ENCODE results near the gene KNDC1. TPM values are rescaled to one million over a fixed set of nuclear protein-coding genes. Genes with fewer than 3 reads are reported as not detected.

The KNDC1 gene
- total RNA-seq, 4 donors from 2014 or later, result 3.7 to 5.9 (median 4.8) TPM

- WGBS, 2 donors, result 0% methylated on average over 20 to 27 of the region's 32 CpGs
- no peak for DNase-seq (ENCODE audit: low spot score in 2 of 2)
- no peaks in the 10 kb centered on the region for H3K36me3 ChIP-seq
- peak overlapping the region in 1 of 4 donors; percentile 68 for H3K27ac ChIP-seq
- TF ChIP-seq EP300 (IDR thresholded peaks at IDR 0.05) (no peak), CTCF (IDR thresholded peaks at IDR 0.05) (no peak), POLR2A (IDR thresholded peaks at IDR 0.05) (no peak)
- H3K4me1 ChIP-seq, result peaks cover 0 to 35% (median 16%) of the 10 kb centered on the region in 4 donors
- H3K27me3 ChIP-seq, result peaks cover 0 to 100% of the 10 kb centered on the region in 2 donors
- peaks cover 0 to 5% (median 0%) of the 10 kb centered on the region in 4 donors for H3K9me3 ChIP-seq
- H3K4me3 ChIP-seq, result peak overlapping the region in 2 of 4 donors; percentile 26 to 46
These were observed 77.2 kb downstream of the KNDC1 start for GRCh38 chr10:133237241-133237587.

- no peak for TF ChIP-seq EP300 (IDR thresholded peaks at IDR 0.05)
- no peak for TF ChIP-seq CTCF (IDR thresholded peaks at IDR 0.05)
- no peak for TF ChIP-seq POLR2A (IDR thresholded peaks at IDR 0.05)
- H3K36me3 ChIP-seq, result no peaks in the 10 kb centered on the region
- H3K27ac ChIP-seq, result peak within 1 kb of the TSS in 1 of 4 donors; percentile 68
- peak within 1 kb of the TSS in 3 of 4 donors; percentile 7 to 46 (median 26) for H3K4me3 ChIP-seq
- DNase-seq (ENCODE audit: low spot score in 2 of 2), result no peak
- no peaks in the 10 kb centered on the region for H3K9me3 ChIP-seq
- 10% methylated on average over 22 to 54 of the region's 60 CpGs for WGBS, 2 donors
- H3K4me1 ChIP-seq, result peaks cover 0 to 35% (median 16%) of the 10 kb centered on the region in 4 donors
- peaks cover 0 to 100% of the 10 kb centered on the region in 2 donors for H3K27me3 ChIP-seq
These were observed 77.8 kb downstream of the KNDC1 start, which contains the start of gene VENTX for GRCh38 chr10:133237588-133238465. VENTX (plus strand) TSS chr10:133237855; CDS start chr10:133237915, 60 bp downstream.

GRCh38 chr10:133238466-133238804 is 78.4 kb downstream of the KNDC1 start:
- TF ChIP-seq EP300 (IDR thresholded peaks at IDR 0.05) (no peak), POLR2A (IDR thresholded peaks at IDR 0.05) (no peak), CTCF (IDR thresholded peaks at IDR 0.05) (no peak)
- 21 to 31% methylated on average over 11 to 12 of the region's 15 CpGs for WGBS, 2 donors

GRCh38 chr10:133239990-133240389 is 80.0 kb downstream of the KNDC1 start:
- no peak for DNase-seq (ENCODE audit: low spot score in 2 of 2)
- no peaks in the 10 kb centered on the region for H3K9me3 ChIP-seq
- peaks cover 0 to 35% (median 16%) of the 10 kb centered on the region in 4 donors for H3K4me1 ChIP-seq
- 58 to 69% methylated on average over 15 of the region's 15 CpGs for WGBS, 2 donors
- peaks cover 0 to 93% of the 10 kb centered on the region in 2 donors for H3K27me3 ChIP-seq
- H3K27ac ChIP-seq, result no peak overlapping the region
- no peak overlapping the region for H3K4me3 ChIP-seq
- H3K36me3 ChIP-seq, result no peaks in the 10 kb centered on the region
- TF ChIP-seq CTCF (IDR thresholded peaks at IDR 0.05) (no peak), POLR2A (IDR thresholded peaks at IDR 0.05) (no peak), EP300 (IDR thresholded peaks at IDR 0.05) (no peak)

More at GRCh38 chr10:133238466-133238804, 78.4 kb downstream of the KNDC1 start:
- Histone ChIP-seq H3K36me3 (no peaks in the 10 kb centered on the region), H3K9me3 (no peaks in the 10 kb centered on the region), H3K27ac (no peak overlapping the region), H3K4me1 (peaks cover 0 to 35% (median 16%) of the 10 kb centered on the region in 4 donors), H3K4me3 (no peak overlapping the region), H3K27me3 (peaks cover 0 to 96% of the 10 kb centered on the region in 2 donors)
- no peak for DNase-seq (ENCODE audit: low spot score in 2 of 2)
